ENCODE results near the gene AGAP3.

Gene AGAP3

DNA sequence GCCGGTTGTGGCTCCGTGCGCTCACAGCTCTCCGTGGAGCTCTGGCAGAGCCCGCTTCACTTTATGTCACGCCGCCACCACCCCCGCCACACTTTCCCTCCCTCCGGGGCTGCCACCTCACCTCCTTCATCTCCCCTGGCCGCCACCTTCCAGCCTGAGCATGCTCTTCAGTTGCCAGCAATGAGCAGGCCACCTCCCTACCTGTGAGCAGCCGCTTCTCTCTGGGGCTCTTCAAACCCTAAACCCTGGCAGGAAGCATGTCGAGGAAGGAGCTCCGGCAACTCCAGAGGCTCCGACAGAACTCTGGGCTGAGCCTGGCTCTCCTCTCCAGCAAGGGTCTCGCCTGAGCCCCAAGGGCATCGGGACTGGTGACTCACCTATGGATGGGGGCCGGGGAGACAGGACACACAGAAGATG lies 44.5 kb downstream of the AGAP3 start:
- TF ChIP-seq GATA3 (IDR thresholded peaks at IDR 0.05; ENCODE audit: low read depth, low read length) = no peak
- no peak for TF ChIP-seq GATA2 (IDR thresholded peaks at IDR 0.05; ENCODE audit: low read depth, low read length)

DNA sequence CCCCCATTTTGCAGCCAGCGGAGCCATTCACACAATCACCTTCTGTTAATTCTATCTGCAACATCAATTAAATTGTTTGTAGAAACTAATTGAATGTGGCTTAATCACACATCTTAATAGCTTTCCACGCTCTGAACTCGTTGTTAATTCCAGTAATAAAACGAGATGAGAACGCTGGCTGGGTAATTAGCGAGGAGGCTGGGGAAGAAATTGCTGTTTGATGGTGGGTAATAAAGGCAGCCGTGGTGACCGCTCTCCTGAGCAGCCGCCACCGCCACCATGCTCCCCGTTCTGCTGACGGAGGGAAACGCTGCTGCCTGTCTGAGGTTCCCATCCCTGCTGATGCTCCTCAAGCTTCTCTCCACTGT lies 44.9 kb downstream of the AGAP3 start:
- TF ChIP-seq GATA2 (IDR thresholded peaks at IDR 0.05; ENCODE audit: low read depth, low read length) = no peak
- no peak for TF ChIP-seq GATA3 (IDR thresholded peaks at IDR 0.05; ENCODE audit: low read depth, low read length)

DNA sequence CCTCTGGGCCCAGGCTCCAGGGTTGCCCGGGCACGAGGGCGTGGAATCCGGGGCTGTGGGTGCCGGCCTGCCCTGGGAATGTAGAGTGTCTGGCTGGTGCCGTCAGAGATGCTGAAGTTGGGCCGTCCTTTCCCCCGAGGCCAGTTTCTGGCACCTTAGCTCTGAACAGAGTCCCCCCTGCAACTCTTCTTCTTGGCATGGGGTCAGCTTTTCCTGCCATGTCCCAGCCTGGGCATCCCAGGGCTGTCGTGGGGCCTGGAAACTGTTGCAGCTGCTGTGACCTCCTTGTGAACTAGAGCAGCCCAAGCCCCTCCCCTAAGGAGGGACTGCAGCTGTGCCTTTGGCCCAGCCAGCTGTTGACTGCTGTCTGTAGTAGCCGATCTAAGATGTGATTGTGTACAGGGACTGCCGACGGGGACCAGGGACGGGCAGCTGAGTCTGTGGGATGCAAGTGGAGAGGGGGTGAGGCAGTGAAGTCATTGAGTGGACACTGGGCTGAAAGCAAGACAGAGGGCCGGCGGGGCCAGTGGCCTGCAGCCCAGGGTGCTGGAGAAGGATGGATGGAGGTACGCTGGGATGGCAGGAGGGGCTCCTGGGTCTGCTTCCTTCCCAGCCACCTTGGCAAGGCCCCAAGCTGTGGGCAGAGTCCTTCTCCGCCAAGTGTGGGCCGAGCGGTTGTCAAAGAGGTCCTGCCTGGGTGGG lies 45.5 kb downstream of the AGAP3 start:
- TF ChIP-seq GATA2 (IDR thresholded peaks at IDR 0.05; ENCODE audit: low read depth, low read length) (no peak), GATA3 (IDR thresholded peaks at IDR 0.05; ENCODE audit: low read depth, low read length) (no peak)

DNA sequence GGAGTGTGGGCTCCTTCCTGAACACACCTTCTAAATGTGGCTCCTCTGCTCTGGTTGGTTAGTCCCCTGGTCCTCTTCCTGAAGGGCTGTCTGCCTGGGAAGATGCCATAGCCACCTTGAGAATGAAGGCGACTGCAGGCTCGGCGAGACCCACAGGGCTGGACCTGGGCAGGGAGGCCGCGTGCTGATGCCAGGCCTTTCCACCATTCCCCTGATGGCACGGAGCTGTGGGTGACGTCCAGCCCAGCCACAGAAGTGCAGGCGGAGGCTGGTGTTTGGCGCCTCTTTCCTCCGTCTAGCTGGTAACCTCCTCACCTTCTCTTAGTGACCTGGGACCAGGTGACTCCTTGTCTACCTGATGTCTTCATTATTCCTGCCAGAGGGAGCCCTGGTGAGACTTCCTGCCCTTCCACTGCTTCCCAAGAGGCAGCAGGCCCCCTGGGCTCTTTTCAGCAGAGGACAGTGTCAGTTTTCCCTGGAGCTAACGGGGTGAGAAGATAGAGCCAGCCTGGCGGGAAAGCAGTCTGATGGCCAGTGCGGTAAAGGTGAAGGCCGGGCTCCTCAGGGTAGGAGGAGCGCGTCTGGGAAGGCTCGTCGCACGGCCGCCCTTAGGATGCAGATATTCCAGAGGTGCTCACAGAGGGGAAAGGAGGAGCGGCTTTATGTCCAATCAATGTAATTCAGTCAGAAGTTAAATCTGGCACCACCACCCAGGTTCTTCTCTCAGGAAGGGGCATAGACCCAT lies 46.4 kb downstream of the AGAP3 start:
- no peak for TF ChIP-seq GATA2 (IDR thresholded peaks at IDR 0.05; ENCODE audit: low read depth, low read length)
- no peak for TF ChIP-seq GATA3 (IDR thresholded peaks at IDR 0.05; ENCODE audit: low read depth, low read length)

DNA sequence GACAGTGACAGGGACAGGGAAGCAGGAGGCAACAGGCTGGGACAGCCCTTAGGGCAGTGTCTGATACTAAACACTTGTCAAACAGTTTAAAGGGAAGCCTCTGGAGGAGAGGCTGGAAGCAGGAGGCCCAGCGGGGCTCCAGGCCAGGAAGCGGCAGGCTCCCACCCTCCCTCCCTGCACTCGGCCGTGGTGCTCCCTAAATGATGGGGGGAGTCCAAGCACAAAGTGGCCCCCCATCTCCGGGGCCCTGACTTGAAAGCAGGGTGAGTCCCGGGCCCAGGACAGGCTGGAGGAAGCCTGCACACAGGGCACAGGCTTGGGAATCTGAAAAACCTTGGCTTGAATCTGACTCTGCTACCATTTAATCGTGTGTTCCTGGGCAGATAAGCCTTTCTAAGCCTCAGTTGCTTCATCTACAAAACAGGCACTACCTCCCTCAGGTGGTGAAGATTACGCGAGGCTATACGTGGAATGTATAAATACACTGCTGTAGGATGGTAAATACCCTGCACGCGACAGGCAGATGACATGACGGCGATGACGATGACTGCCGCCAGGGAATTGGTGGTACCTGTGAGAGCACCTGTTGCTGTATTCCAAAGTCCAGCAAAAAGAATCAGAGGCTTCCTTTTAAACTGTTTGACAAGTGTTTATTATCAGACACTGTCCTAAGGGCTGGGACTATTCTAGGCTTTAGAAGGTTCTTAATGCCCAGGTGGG lies 47.2 kb downstream of the AGAP3 start:
- no peak for TF ChIP-seq GATA3 (IDR thresholded peaks at IDR 0.05; ENCODE audit: low read depth, low read length)
- no peak for TF ChIP-seq GATA2 (IDR thresholded peaks at IDR 0.05; ENCODE audit: low read depth, low read length)

DNA sequence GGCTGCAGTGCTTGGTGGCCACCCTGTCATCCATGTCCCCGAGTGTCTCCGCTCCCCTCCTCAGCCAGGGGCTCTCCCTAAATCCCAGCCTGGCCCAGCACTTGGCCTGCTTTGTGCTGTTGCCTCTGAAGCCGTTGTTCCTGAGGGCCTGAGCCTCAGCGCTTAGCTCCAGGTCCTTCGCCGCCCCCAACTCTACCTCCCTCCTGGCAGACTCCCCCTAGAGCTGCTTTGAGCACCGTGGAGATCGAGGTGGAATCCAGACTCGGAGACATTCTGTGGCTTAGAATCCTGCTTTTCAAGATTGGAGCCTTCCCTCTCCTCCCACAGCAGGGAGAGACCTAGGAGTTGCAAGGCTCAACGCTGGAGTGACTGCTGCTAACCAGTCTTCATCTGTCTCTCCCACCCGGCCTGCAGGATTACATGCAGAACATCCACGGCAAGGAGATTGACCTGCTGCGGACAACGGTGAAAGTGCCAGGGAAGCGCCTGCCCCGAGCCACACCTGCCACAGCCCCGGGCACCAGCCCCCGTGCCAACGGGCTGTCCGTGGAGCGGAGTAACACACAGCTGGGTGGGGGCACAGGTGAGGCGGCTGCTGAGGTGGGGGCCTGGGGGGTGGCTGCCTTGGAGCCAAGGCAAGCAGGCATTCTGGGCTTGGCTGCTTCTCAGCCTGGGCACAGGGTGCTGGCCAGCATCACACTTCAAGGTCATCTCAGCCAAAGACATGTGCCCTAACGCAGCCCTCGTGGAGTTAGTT lies 47.9 kb downstream of the AGAP3 start:
- no peak for TF ChIP-seq GATA3 (IDR thresholded peaks at IDR 0.05; ENCODE audit: low read depth, low read length)
- TF ChIP-seq GATA2 (IDR thresholded peaks at IDR 0.05; ENCODE audit: low read depth, low read length) = no peak

DNA sequence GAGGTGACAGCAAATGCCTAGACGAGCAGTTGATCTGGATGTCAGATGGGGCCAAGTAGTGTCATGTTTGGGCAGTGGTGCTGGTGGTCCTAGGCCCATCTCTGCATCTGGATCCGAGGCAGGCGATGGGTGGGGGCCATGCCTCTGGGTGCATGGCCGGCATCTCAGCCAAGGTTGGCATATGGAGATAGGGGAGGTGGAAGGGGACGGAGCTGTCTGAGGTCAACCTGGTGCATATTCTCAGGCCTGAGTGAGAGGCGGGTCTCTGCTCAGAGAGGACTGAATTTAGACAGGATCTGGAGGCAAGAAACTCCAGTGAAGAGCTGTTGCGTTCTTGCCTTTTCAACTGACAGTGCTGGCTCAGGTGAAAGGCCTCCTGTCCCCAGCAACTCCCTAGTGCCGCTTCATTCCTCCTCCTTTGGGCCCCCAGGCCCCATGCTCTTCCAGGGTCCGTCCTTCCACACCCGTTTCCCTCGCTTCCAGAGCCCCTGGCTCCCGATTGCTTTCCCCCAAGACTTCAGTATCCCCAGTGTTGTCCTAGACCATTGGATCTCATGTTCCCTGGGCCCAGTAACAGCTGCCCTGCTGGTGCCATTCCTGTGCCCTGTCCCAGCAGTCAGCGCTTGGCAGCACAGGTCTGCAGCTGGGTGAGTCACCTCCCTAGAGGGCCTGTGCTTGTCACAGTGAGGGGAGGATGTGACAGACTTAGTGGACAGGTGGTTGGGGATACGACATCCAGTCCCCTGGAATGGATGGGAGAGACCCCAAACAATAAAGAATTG lies 48.7 kb downstream of the AGAP3 start:
- TF ChIP-seq GATA3 (IDR thresholded peaks at IDR 0.05; ENCODE audit: low read depth, low read length) (no peak), GATA2 (IDR thresholded peaks at IDR 0.05; ENCODE audit: low read depth, low read length) (no peak)

DNA sequence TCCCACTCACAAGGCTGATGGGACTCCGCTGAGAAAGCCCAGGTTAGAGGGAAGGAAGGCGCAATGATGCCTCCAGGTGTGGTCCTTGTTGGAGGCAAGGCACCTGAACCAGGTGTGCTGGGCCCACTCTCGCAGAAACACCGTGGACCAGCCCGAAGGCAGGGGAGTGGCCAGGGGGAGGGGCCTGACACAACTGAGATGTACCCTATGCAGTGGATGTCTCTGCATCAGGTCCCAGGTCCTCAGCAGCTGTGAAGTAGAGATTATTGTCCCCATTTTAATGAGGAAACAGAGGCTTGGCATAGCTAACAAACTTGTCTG lies 49.2 kb downstream of the AGAP3 start:
- TF ChIP-seq GATA3 (IDR thresholded peaks at IDR 0.05; ENCODE audit: low read depth, low read length) (no peak), GATA2 (IDR thresholded peaks at IDR 0.05; ENCODE audit: low read depth, low read length) (no peak)

DNA sequence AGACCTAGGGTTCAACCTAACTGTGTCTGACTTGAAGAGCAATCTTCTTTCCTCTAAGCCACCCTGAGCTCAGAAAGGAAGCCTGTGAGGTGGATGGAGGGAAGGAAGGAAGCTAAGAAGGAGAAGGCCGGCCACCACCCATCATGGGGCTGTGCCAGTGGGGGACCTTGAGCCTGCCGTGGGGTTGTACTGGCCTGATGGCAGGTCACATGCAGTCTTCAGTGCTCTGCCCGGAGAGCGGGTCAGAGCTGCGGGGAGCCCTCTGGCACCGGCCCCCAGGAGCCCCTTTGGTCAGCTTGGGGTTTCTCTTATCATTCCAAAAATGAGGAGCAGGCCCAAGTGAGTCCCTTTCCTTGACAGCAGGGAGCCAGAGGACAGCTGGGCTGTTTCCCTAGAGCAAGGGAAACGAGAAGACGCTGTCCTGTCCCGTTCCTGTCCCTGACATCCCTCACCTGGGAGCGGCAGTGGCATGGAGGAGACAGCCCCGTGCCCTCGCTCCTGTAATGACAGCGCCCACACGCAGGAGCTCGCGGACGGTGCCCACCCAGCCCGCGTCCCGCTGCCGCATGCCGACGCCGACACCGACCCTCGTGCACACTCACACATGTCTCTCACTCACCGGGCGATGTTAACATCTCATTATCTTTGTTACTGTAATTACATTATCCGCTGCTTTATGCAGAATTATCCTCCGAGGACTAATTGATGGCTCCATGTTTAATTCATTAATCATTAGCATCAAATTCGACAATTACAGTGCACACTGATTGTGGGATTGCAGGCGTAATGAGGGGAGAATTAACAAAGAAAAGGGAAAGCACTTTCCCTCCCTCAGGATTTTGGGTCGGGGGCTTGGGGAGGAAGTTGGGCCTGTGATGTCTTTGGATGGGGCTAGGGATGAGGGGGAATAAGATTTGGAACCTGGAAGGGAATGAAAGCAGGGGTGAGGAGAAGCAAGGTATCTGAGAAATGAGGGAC lies 49.9 kb downstream of the AGAP3 start:
- TF ChIP-seq GATA2 (IDR thresholded peaks at IDR 0.05; ENCODE audit: low read depth, low read length) (no peak), GATA3 (IDR thresholded peaks at IDR 0.05; ENCODE audit: low read depth, low read length) (no peak)

DNA sequence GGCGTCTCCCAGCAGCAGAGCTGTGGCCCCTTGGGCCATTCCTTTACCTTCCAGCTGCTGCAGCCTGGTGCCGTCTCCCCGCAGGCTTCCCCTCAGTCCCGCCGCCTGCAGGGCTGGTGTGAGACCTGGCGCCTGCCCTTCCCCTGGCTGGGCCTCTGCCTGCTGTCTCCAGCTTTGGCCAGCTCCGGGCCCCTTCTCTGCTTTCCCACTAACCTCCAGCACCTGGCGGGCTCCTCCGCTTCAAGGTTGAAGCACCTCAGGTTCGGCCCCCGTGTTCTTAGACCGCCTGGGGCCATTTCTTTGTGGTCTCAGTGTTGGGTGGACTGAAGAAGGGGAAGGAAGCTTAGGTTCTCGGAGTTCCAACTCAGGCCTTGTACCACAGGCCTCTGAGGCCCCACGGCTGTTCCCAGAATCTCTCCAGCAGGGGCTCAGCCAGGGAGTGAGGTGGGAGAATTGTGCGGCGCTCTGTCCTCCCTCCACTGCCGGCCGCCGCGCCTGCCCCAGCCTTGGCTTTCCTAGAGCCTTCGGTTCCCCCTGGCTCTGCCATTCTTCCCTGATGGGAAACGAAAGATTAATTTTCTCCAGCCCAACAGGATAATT lies 50.9 kb downstream of the AGAP3 start:
- no peak for TF ChIP-seq GATA3 (IDR thresholded peaks at IDR 0.05; ENCODE audit: low read depth, low read length)
- TF ChIP-seq GATA2 (IDR thresholded peaks at IDR 0.05; ENCODE audit: low read depth, low read length) = no peak

DNA sequence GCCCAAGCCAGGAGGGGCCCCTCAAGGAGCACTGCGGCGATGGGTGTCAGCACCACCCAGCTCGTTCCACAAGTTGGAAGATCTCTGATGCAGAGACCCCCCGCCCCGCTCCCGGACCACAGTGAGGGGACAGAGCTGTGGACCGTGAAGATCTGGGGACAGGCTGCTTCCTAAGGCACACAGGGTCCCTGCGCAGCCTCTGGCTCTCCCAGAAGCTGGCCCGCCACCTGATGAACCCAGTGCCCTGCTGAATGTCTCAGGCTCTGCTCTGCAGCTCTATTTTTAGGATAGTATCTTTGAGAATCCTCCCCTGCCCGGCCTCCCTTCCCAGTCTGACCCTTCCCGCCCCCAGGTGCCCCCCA lies 51.5 kb downstream of the AGAP3 start:
- no peak for TF ChIP-seq GATA2 (IDR thresholded peaks at IDR 0.05; ENCODE audit: low read depth, low read length)
- no peak for TF ChIP-seq GATA3 (IDR thresholded peaks at IDR 0.05; ENCODE audit: low read depth, low read length)
